ENCODE results near the gene CD151. TPM values are rescaled to one million over a fixed set of nuclear protein-coding genes. Genes with fewer than 3 reads are reported as not detected.

The CD151 gene
- total and polyA plus RNA-seq, 10 donors, result 38.0 to 142 (median 81.4) TPM

DNA sequence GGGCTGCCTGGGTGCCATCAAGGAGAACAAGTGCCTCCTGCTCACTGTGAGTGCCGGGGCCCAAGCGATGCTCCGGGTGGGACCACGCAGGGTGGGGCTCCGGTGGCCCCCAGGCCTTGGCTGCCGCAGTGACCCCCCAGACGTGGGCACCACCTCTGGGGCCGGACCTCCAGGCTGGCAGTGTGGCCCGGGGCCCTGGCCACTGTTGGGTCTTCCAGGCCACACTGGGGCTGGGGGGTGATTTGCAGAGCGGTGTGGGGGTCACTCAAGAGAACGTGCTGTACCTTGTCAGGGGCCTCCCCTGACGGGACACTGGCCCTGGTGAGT lies 29.9 kb downstream of the CD151 start:
- Histone ChIP-seq H3K27ac (peak overlapping the region in 3 of 8 donors; percentile 9 to 40 (median 31)), H3K4me3 (no peak overlapping the region), H3K4me1 (peaks cover 0 to 68% (median 27%) of the 10 kb centered on the region in 6 donors), H3K27me3 (replicated peaks in 1 of 7) (no peaks in the 10 kb centered on the region), H3K36me3 (peaks cover 0 to 55% (median 12%) of the 10 kb centered on the region in 6 donors), H3K9me3 (no peaks in the 10 kb centered on the region)
- TF ChIP-seq POLR2A (IDR thresholded peaks at IDR 0.05), result no peak
- TF ChIP-seq, protein P1, sequence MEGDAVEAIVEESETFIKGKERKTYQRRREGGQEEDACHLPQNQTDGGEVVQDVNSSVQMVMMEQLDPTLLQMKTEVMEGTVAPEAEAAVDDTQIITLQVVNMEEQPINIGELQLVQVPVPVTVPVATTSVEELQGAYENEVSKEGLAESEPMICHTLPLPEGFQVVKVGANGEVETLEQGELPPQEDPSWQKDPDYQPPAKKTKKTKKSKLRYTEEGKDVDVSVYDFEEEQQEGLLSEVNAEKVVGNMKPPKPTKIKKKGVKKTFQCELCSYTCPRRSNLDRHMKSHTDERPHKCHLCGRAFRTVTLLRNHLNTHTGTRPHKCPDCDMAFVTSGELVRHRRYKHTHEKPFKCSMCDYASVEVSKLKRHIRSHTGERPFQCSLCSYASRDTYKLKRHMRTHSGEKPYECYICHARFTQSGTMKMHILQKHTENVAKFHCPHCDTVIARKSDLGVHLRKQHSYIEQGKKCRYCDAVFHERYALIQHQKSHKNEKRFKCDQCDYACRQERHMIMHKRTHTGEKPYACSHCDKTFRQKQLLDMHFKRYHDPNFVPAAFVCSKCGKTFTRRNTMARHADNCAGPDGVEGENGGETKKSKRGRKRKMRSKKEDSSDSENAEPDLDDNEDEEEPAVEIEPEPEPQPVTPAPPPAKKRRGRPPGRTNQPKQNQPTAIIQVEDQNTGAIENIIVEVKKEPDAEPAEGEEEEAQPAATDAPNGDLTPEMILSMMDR (IDR thresholded peaks at IDR 0.05 in 8 of 11, conservative IDR thresholded peaks at IDR 0.05 in 3 of 11), result no peak
- peak in 1 of 3 donors; percentile 47 for TF ChIP-seq POLR2AphosphoS5 (IDR thresholded peaks at IDR 0.05)
- intact Hi-C loops (cut with DNase I; ENCODE audit: low total_unique reads), result no loop called here
- DNase-seq, result no peak
- WGBS, 5 donors, result 67 to 92% (median 84%) methylated on average over 4 to 12 of the region's 12 CpGs

DNA sequence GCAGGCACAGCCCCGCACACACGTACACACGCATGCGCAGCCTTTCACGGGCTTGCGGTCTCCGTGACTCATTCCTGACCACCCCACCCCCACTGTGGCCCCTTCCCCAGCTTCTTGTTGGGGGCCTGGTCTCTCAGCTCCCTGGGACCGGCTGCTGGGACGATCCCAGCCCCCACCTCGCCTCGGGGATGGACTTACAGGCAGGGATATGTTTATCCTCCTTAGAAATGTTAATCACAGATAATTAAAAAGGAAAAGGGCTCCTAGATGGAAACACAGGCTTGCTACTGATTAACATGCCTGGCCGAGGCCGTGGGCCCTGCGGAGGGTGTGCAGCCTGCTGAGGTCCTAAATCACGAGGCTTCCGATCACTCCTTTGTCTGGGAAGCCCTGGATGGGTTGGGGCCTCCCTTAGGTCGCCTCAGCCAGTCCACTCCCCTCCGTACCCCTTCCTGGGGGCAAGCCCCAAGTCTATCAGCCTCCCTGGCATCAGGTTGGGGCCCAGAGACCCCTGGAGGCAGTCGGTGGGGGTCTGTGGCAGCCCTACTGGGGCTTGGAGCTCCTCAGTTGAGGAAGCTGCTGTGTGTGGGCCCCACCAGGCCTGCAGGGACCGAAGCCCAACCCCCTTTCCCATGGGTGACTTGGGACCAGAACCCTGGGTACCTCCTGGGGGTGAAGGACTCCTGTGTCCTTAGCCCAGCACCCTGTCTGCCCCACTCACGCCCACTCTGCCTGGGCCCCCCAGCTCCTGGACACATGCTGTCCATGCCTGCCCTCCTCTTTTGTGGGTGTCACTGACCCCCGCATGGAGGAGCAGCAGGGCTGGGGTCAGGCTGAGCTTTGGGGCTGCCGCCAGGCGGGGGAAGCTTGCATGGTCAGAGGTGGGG lies 30.5 kb downstream of the CD151 start:
- Histone ChIP-seq H3K4me1 (peaks cover 0 to 67% (median 24%) of the 10 kb centered on the region in 6 donors), H3K27me3 (replicated peaks in 1 of 7) (no peaks in the 10 kb centered on the region), H3K9me3 (no peaks in the 10 kb centered on the region), H3K4me3 (no peak overlapping the region), H3K27ac (peak overlapping the region in 2 of 8 donors; percentile 31 to 40), H3K36me3 (peaks cover 0 to 61% (median 12%) of the 10 kb centered on the region in 6 donors)
- TF ChIP-seq POLR2AphosphoS5 (IDR thresholded peaks at IDR 0.05) (peak in 2 of 3 donors; percentile 27 to 59), POLR2A (IDR thresholded peaks at IDR 0.05) (no peak)
- TF ChIP-seq, protein P1 (IDR thresholded peaks at IDR 0.05 in 8 of 11, conservative IDR thresholded peaks at IDR 0.05 in 3 of 11), result no peak
- DNase-seq, result no peak
- intact Hi-C loops (cut with DNase I; ENCODE audit: low total_unique reads), result no loop called here
- WGBS, 5 donors, result 82 to 89% (median 87%) methylated on average over 20 to 24 of the region's 24 CpGs

DNA sequence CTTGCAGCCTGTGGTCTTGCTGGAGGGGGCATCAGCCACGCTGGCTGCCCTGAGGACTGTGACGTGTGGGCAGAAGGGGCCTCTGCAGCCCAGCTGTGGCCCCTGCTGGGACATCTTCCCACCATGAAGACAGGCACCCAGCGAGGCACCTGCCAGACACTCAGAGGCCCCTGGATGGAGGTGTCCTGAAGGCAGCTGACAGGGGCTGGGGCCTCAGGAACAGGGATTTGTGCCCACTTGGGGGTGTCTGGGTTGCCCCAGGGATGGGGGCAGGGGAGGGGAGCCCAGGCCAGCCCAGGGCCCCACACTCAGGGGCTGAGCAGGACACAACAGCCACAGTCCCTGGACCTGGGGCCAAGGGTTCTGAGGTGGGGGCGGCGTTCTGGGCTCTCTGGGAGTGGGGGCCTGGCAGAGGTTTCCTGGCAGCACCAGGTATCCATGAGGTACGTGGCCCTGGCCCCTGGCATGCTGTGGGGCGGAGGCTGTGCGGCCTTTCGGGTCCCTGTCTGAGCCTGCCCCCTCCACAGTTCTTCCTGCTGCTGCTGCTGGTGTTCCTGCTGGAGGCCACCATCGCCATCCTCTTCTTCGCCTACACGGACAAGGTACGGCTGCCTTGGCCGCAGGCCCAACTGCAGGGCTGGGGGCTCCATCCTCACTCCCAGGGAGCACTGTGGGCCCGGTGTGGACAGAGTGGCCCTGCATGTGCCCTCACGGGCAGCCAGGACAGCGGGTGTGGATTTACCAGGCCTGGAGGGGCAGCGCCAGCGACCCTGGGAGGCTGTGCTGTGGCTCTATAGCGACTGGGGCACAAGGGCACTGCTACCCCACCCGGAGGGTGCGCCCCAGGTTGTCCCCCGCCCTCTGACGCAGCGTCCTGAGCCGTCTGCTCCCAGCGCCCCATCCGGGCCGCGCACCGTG lies 31.4 kb downstream of the CD151 start:
- 75 to 88% (median 85%) methylated on average over 4 to 31 of the region's 31 CpGs for WGBS, 5 donors
- DNase-seq, result no peak
- H3K27me3 ChIP-seq (replicated peaks in 1 of 7), result no peaks in the 10 kb centered on the region
- H3K4me1 ChIP-seq, result peaks cover 0 to 59% (median 24%) of the 10 kb centered on the region in 6 donors
- intact Hi-C loops (cut with DNase I; ENCODE audit: low total_unique reads), result no loop called here
- H3K9me3 ChIP-seq, result no peaks in the 10 kb centered on the region
- H3K36me3 ChIP-seq, result peaks cover 0 to 70% (median 18%) of the 10 kb centered on the region in 6 donors
- H3K27ac ChIP-seq, result peak overlapping the region in 3 of 8 donors; percentile 5 to 36 (median 26)
- no peak for TF ChIP-seq POLR2A (IDR thresholded peaks at IDR 0.05)
- TF ChIP-seq POLR2AphosphoS5 (IDR thresholded peaks at IDR 0.05), result peak; percentile 36 to 58 (median 53)
- no peak overlapping the region for H3K4me3 ChIP-seq

DNA sequence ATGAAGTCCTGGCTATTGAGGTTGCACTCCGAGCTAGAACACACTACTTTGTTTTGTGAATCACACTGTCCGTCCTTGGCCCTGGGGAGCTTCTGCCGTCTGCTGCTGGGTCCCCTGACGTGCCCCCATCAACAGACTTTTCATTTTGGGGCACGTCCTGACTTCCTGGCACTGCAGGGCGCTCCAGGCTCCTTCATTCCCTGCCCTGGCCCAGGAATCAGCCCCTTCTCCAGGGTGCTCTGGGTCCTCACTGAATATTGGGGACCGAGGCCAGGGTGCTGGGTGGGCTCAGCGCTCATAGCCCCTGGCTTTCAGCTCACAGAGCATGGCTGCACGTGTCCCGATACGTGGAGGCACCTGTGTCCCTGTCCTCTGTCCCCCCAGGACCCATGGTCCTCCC lies 32.1 kb downstream of the CD151 start:
- Histone ChIP-seq H3K27ac (peak overlapping the region in 3 of 8 donors; percentile 5 to 36 (median 26)), H3K27me3 (replicated peaks in 1 of 7) (no peaks in the 10 kb centered on the region), H3K9me3 (no peaks in the 10 kb centered on the region), H3K4me3 (no peak overlapping the region), H3K36me3 (peaks cover 0 to 77% (median 25%) of the 10 kb centered on the region in 6 donors), H3K4me1 (peaks cover 0 to 52% (median 18%) of the 10 kb centered on the region in 6 donors)
- WGBS, 5 donors, result 82 to 100% (median 85%) methylated on average over 1 to 11 of the region's 11 CpGs
- intact Hi-C loops (cut with DNase I; ENCODE audit: low total_unique reads), result no loop called here
- no peak for DNase-seq
- TF ChIP-seq POLR2A (IDR thresholded peaks at IDR 0.05), result no peak
- TF ChIP-seq, protein P1 (IDR thresholded peaks at IDR 0.05 in 8 of 11, conservative IDR thresholded peaks at IDR 0.05 in 3 of 11), result no peak
- TF ChIP-seq POLR2AphosphoS5 (IDR thresholded peaks at IDR 0.05), result no peak

Measured in spleen (tissue), 11 donors.